Fibroblast of gingiva (primary cell): ENCODE results near the gene VEGFD.

ENCODE experiments used
- DNase-seq: peaks from one replicate; pipeline ENCODE4 v3.0.0-alpha.2; 2011; ENCODE audit warnings: low read depth

VEGFD gene

GRCh38 chrX:15301924-15302323 lies 82.3 kb downstream of the VEGFD start:
- peak; percentile 71 for DNase-seq

GRCh38 chrX:15299941-15300851 lies 84.0 kb downstream of the VEGFD start:
- peak; percentile 3 for DNase-seq

GRCh38 chrX:15298780-15299179 lies 85.4 kb downstream of the VEGFD start:
- DNase-seq, result no peak

GRCh38 chrX:15298201-15298600 lies 86.0 kb downstream of the VEGFD start:
- no peak for DNase-seq
